ENCODE measurements around the gene GJB4.

GRCh38 chr1:34790985-34791384 lies 31.4 kb downstream of the GJB4 start:
- no peak for TF ChIP-seq CTCF (IDR thresholded peaks at IDR 0.05; ENCODE audit: low read depth, low read length)
- no peak for TF ChIP-seq EZH2phosphoT487 (IDR thresholded peaks at IDR 0.05; ENCODE audit: low read depth)
